ENCODE results near the gene CRHBP.

DNA sequence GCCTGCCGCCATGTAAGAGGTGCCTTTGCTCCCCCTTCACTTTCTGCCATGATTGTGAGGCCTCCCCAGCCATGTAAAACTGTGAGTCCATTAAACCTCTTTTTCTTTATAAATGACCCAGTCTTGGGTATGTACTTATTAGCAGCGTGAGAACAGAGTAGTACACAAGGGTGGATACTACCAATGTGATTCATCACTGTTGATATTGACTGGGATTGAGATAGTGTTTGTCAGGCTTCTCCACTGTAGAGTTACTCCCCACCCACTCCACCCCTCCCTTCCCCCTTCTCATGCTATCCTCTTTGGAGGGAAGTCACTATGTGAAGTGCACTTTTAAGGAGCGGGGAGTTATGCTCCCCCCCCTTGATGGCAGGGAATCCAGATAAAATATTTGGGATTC, 11.4 kb upstream of the CRHBP start:
- TF ChIP-seq CTCF (IDR thresholded peaks at IDR 0.05; ENCODE audit: low read depth, low read length): no peak
- TF ChIP-seq, protein P1, sequence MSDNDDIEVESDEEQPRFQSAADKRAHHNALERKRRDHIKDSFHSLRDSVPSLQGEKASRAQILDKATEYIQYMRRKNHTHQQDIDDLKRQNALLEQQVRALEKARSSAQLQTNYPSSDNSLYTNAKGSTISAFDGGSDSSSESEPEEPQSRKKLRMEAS (IDR thresholded peaks at IDR 0.05; ENCODE audit: low read depth, low read length): no peak
